LNCAP (cell line): ENCODE results near the gene TMEM94.

Experiments
- TF ChIP-seq, protein P1 (sequence below): fragments of 450-650 bp; IDR thresholded peaks from 2 replicates; pipeline ENCODE4 v1.5.1; 2017; ENCODE audit warnings: mild to moderate bottlenecking

Gene TMEM94

GRCh38 chr17:75486951-75487350, 30.5 kb downstream of the TMEM94 start:
- TF ChIP-seq, protein P1, sequence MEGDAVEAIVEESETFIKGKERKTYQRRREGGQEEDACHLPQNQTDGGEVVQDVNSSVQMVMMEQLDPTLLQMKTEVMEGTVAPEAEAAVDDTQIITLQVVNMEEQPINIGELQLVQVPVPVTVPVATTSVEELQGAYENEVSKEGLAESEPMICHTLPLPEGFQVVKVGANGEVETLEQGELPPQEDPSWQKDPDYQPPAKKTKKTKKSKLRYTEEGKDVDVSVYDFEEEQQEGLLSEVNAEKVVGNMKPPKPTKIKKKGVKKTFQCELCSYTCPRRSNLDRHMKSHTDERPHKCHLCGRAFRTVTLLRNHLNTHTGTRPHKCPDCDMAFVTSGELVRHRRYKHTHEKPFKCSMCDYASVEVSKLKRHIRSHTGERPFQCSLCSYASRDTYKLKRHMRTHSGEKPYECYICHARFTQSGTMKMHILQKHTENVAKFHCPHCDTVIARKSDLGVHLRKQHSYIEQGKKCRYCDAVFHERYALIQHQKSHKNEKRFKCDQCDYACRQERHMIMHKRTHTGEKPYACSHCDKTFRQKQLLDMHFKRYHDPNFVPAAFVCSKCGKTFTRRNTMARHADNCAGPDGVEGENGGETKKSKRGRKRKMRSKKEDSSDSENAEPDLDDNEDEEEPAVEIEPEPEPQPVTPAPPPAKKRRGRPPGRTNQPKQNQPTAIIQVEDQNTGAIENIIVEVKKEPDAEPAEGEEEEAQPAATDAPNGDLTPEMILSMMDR = no peak

GRCh38 chr17:75487351-75488070, 31.1 kb downstream of the TMEM94 start:
- TF ChIP-seq, protein P1 = no peak

- TF ChIP-seq, protein P1 = no peak
Measured at GRCh38 chr17:75488693-75489510, 32.5 kb downstream of the TMEM94 start.

DNA sequence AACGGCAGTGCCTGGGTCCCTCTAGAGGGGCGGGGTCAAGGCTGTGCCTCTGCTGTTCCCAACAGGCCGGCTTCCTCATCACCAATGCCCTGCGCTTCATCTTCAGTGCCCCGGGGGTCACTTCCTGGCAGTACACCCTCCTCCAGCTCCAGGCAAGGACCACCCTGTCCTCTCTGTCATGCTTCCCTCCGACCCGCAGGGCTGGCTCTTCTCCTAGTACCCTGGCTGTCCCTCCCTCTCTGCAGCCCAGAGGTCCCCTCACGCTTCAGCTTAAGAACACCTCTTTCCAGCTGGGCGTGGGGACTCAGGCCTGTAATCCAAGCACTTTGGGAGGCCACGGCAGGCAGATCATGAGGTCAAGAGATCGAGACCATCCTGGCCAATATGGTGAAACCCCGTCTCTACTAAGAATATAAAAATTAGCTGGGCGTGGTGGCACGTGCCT, 33.1 kb downstream of the TMEM94 start:
- TF ChIP-seq, protein P1 = no peak

- TF ChIP-seq, protein P1 = no peak
Measured at GRCh38 chr17:75490173-75490743, 33.8 kb downstream of the TMEM94 start.

- TF ChIP-seq, protein P1 = no peak
Measured at GRCh38 chr17:75490953-75491649, 34.7 kb downstream of the TMEM94 start.

DNA sequence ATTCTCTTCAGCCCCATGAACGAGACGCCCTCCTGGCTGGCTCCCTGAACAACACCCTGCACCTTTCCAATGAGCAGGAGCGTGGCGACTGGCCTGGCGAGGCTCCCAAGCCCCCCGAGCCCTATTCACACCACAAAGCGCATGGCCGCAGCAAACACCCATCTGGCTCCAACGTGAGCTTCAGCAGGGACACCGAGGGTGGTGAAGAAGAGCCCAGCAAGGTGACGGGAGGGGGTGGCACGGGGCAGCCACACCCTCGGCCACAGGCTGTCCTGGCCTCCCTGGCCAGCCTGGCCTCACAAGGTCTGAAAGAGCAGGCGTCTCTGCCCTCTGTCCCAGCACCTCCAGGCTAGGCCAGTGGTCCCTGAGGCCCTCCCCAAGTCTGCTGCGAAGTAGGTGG, 35.2 kb downstream of the TMEM94 start:
- TF ChIP-seq, protein P1 = no peak
